OCI-LY7 (cell line): ENCODE results near the gene SPRR3.

ENCODE experiments used
- CTCF ChIP-seq: fragments of 200-600 bp; sonication (generic); conservative IDR thresholded peaks from 2 replicates; pipeline ENCODE4 v1.5.1; 2014; ENCODE audit warnings: mild to moderate bottlenecking, antibody characterized with exemption, low read length, moderate library complexity, mixed read lengths
- EZH2phosphoT487 ChIP-seq: fragments of 200-600 bp; sonication (generic); IDR thresholded peaks from 2 replicates; pipeline ENCODE4 v1.6.1; 2018; ENCODE audit warnings: low read depth, borderline replicate concordance, mild to moderate bottlenecking, mixed run types, antibody characterized with exemption, low read length, moderate library complexity, mixed read lengths

DNA sequence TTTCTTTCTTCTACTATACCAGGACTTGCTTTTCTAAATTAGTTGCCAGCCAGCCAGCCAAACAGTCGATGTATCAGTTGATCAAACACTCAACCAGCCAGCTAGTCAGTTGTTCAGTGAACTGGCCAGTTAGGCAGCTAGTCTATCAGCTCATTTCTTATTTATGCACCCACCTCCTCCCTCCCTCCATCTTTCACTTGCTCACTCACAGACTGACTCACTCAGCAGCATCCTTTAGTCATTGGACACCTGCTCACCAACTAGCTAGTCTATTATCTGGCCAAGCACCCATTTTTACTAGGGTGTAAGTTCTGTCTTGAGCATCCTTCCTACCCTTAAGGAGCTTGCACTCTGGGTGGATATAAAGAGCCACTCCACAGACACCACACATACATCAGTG is 37.0 kb upstream of the SPRR3 start:
- TF ChIP-seq CTCF (no peak), EZH2phosphoT487 (no peak)
